Activated CD4-positive, alpha-beta T cell treated with anti-CD3 and anti-CD28 coated beads, Interleukin-2, amount 10 ng/mL, durations not matched to agents 7 days and 5 days (primary cell): ENCODE measurements around the gene SDF2L1. TPM values are rescaled to one million over a fixed set of nuclear protein-coding genes. Genes with fewer than 3 reads are reported as not detected.
"Not testable (repeated sequence)": the region's sequence is repeated elsewhere in the genome, so short reads cannot be mapped to it uniquely, and the experiment has no call there.

Experiments
- CTCF ChIA-PET: fragments of 350-600 bp; sonication (Branson Sonifier 250); formaldehyde crosslinking; loops from one replicate; lab custom pipeline; 2021; ENCODE audit warnings: antibody characterized with exemption; lab: Charles Lee
- POLR2A ChIA-PET: fragments of 350-600 bp; sonication (Branson Sonifier 250); formaldehyde crosslinking; loops from one replicate; lab custom pipeline; 2021; ENCODE audit warnings: antibody characterized with exemption; lab: Charles Lee
- DNase-seq: peaks from one replicate; pipeline ENCODE4 v3.0.0-alpha.2; 2020
- H3K27ac Mint-ChIP-seq: one replicate; pipeline ENCODE4 v1.8.0; 2021; ENCODE audit warnings: mild to moderate bottlenecking, moderate library complexity, mixed read lengths
- H3K27me3 Mint-ChIP-seq: one replicate; pipeline ENCODE4 v1.8.0; 2021; ENCODE audit warnings: mixed read lengths
- H3K36me3 Mint-ChIP-seq: one replicate; pipeline ENCODE4 v1.8.0; 2021; ENCODE audit warnings: low read depth, mixed read lengths
- H3K4me1 Mint-ChIP-seq: one replicate; pipeline ENCODE4 v1.8.0; 2021; ENCODE audit warnings: mixed read lengths
- H3K4me3 Mint-ChIP-seq: one replicate; pipeline ENCODE4 v1.8.0; 2021; ENCODE audit warnings: mild to moderate bottlenecking, moderate library complexity, mixed read lengths
- H3K9me3 Mint-ChIP-seq: one replicate; pipeline ENCODE4 v1.8.0; 2021; ENCODE audit warnings: mixed read lengths
- total RNA-seq, 2 experiments: library from RNA; stranded (reverse); gene quantifications; one replicate each; pipeline ENCODE4 v1.2.3, GENCODE V29; 2021

The SDF2L1 gene
- total RNA-seq, 2 experiments from 2014 or later, result 39.7 to 59.4 TPM

DNA sequence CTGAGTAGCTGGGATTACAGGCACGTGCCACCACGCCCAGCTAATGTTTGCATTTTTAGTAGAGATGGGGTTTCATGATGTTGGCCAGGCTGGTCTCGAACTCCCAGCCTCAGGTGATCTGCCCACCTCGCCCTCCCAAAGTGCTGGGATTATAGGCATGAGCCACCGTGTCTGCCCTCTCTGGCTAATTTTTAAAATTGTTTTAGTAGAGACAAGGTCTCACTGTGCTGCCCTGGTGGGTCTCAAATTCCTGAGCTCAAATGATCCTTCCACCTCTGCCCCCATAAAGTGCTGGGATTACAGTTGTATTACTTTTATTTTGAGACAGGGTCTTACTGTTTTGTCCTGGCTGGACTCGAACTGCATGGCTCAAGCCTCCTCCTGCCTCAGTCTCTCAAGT lies 3.4 kb downstream of the SDF2L1 start:
- H3K4me1 Mint-ChIP-seq, result peaks cover 42% of the 10 kb centered on the region
- H3K27ac Mint-ChIP-seq, H3K4me3 Mint-ChIP-seq, H3K27me3 Mint-ChIP-seq, POLR2A ChIA-PET, H3K9me3 Mint-ChIP-seq, DNase-seq: not testable (repeated sequence)
- H3K36me3 Mint-ChIP-seq, result peaks cover 31% of the 10 kb centered on the region
- CTCF ChIA-PET, result interaction anchor here (0.6 to 13.4 kb wide), 6 partner anchors 11 to 174 kb away, joined by 3 to 213 read pairs (median 4); partner anchors contain the start of genes CCDC116 and YDJC

DNA sequence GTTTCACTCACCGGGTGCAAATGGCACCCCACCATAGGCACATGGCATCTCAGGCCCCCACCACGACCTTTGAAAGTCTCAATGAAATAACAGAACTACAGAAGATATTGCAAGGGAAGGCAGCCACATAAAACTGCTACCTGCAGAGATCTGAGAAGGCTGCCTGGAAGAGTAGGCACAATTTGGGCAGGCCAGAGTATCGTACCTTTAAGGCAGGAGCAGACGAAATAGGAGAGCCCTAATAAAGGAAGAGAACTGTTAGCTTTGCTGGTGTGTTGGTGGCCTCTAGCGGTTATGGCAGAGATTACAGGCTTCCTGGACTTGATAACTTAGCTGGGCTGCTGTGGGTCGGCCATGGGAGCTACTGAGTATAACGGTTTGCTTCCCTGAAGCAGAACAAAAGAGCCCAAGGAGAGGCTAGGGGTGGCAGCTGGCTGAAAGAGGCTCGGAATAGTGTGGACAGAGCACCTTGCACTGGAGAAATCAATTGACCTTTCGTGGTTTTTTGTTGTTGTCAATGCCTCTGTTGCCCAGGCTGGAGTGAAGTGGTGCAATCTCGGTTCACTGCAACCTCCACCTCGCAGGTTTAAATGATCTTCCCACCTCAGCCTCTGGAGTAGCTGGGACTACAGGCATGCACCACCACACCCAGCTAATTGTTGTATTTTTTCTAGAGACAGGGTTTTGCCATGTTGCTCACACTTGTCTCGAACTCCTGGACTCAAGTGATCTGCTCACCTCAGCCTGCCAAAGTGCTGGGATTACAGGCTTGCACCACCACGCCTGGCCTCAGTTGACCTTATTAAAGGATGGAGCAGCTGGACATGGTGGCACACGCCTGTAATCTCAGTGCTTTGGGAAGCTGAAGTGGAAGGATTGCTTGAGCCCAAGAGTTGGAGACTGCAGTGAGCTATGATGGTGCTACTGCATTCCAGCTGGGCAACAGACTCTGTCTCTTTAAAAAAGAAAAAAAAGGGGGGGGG lies 4.8 kb downstream of the SDF2L1 start:
- no peak overlapping the region for H3K4me3 Mint-ChIP-seq
- H3K27ac Mint-ChIP-seq, result no peak overlapping the region
- ChIA-PET CTCF (interaction anchor here (0.6 to 13.4 kb wide), 12 partner anchors 9 to 590 kb away, joined by 3 to 213 read pairs (median 3); partner anchors contain the start of genes CCDC116 and YDJC), POLR2A (no interaction called here)
- no peaks in the 10 kb centered on the region for H3K27me3 Mint-ChIP-seq
- peak; percentile 86 for DNase-seq
- H3K9me3 Mint-ChIP-seq, result no peaks in the 10 kb centered on the region
- peaks cover 39% of the 10 kb centered on the region for H3K4me1 Mint-ChIP-seq
- H3K36me3 Mint-ChIP-seq, result peaks cover 31% of the 10 kb centered on the region

DNA sequence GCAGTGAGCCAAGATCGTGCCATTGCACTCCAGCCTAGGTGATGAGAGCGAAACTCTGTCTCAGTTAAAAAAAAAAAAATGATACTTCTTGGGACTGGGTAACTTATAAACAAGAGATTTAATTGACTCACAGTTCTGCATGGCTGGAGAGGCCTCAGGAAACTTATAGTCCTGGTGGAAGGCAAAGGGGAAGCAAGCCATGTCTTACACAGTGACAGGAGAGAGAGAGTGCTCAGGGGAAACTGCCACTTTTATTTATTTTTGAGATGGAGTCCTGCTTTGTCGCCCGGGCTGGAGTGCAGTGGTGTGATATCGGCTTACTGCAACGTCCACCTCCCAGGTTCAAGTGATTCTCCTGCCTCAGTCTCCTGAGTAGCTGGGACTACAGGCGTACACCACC lies 8.2 kb downstream of the SDF2L1 start:
- ChIA-PET POLR2A (no interaction called here), CTCF (interaction anchor here (13.4 kb wide), 1 partner anchor 21 kb away, joined by 213 read pairs; the partner anchor contains the start of genes CCDC116 and YDJC)
- Mint-ChIP-seq H3K4me1 (peaks cover 36% of the 10 kb centered on the region), H3K9me3 (no peaks in the 10 kb centered on the region), H3K27ac (peak overlapping the region; percentile 92), H3K36me3 (peaks cover 24% of the 10 kb centered on the region), H3K27me3 (no peaks in the 10 kb centered on the region), H3K4me3 (peak overlapping the region; percentile 90)
- DNase-seq, result no peak

DNA sequence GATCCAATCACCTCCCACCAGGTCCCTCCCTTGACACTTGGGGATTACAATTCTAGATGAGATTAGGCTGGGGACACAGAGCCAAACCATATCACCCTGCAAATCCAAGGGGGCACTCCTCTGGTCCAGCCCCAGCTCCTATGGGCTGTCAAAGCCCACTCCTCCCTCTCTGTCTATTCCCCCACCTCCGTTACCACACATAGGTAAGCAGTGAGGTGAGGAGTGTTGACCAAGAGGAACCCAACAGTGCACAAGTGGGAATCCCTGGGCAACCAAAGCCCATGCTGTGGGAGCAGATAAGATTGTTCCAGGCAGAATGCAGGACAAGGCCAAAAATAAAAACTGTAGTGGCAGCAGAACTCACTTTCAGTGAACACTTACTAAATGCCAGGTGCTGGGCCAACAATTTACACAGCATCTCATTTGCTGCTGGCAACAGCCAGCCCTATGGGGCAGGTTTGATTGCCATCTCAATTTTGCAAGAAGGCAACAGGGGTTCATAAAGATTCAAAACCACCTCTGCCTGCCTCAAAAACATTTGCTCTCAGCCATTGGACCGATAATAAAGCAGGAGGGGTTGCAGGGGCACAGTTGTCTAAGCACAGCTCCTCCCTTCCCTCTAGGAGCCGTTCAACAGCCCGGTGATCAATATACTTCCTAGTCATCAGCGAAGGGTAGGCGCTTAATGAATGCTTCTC lies 8.9 kb downstream of the SDF2L1 start:
- Mint-ChIP-seq H3K36me3 (peaks cover 24% of the 10 kb centered on the region), H3K27ac (peak overlapping the region; percentile 92), H3K9me3 (no peaks in the 10 kb centered on the region), H3K4me1 (peaks cover 38% of the 10 kb centered on the region), H3K27me3 (no peaks in the 10 kb centered on the region), H3K4me3 (peak overlapping the region; percentile 90)
- CTCF ChIA-PET, result interaction anchor here (4.2 to 13.4 kb wide), 2 partner anchors 8 to 22 kb away, joined by 25 to 213 read pairs; partner anchors contain the start of genes CCDC116, SDF2L1 and YDJC
- DNase-seq, result no peak
- POLR2A ChIA-PET, result no interaction called here

DNA sequence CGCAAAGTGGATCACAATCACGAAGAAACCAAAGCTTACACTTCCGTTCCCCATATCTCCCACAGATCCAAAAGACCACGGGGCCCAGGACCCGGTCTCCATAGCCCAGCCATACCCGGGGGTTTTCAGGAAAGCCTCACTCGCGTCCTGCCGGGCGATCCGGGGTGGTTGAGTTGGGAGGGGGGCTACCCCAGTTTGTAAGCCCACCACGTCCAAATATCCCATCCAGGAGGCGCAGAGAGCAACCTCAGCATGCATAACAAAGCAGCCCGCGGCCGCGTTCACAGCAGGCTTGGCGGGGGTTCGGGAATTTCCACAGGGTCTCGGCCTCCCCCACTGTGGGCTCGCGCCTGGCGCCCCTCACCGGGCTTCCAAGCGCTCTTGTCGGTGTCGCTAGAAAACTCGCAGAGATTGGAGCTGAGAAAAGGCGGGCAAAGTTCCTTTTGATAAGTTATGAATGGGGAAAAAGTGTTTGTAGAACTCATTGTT lies 9.5 kb downstream of the SDF2L1 start:
- H3K9me3 Mint-ChIP-seq, result no peaks in the 10 kb centered on the region
- H3K4me1 Mint-ChIP-seq, result peaks cover 40% of the 10 kb centered on the region
- peak overlapping the region; percentile 92 for H3K27ac Mint-ChIP-seq
- ChIA-PET POLR2A (no interaction called here), CTCF (interaction anchor here (1.1 to 13.4 kb wide), 3 partner anchors 8 to 23 kb away, joined by 3 to 213 read pairs (median 25); partner anchors contain the start of genes CCDC116, SDF2L1 and YDJC)
- peak; percentile 28 for DNase-seq
- peaks cover 18% of the 10 kb centered on the region for H3K36me3 Mint-ChIP-seq
- H3K4me3 Mint-ChIP-seq, result peak overlapping the region; percentile 90
- H3K27me3 Mint-ChIP-seq, result no peaks in the 10 kb centered on the region

DNA sequence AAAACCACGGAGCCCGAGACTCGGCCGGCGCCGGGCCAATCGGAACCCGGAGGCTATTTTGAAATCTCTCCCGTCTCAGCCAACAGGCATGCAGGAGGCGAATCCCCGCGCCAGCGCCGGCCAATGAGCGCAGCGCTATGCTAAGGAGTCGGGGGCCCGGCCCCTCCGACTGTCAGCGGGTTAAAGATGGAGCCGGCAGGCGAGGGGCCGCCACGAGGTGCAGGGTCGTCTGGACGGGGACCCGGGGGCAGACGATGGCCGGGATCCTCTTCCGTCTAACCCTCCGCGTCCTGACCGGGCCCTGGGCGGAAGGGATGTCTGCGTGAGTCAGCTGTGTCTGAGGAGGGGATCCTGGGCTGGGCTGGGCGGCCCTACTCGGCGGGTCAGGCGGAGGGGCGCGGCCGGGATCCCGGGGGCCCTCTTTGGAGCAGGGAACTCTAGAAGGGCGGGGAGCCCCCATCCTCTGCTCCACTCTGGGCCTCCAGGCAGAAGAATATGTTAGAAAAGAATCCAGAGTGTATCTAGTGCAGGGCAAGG lies 10.0 kb downstream of the SDF2L1 start:
- Mint-ChIP-seq H3K4me3 (peak overlapping the region; percentile 90), H3K36me3 (peaks cover 15% of the 10 kb centered on the region), H3K4me1 (peaks cover 42% of the 10 kb centered on the region), H3K9me3 (no peaks in the 10 kb centered on the region), H3K27me3 (no peaks in the 10 kb centered on the region), H3K27ac (peak overlapping the region; percentile 92)
- ChIA-PET CTCF (interaction anchor here (1.1 to 13.4 kb wide), 3 partner anchors 9 to 23 kb away, joined by 3 to 213 read pairs (median 25); partner anchors contain the start of genes CCDC116, SDF2L1 and YDJC), POLR2A (no interaction called here)
- peak; percentile 93 for DNase-seq

DNA sequence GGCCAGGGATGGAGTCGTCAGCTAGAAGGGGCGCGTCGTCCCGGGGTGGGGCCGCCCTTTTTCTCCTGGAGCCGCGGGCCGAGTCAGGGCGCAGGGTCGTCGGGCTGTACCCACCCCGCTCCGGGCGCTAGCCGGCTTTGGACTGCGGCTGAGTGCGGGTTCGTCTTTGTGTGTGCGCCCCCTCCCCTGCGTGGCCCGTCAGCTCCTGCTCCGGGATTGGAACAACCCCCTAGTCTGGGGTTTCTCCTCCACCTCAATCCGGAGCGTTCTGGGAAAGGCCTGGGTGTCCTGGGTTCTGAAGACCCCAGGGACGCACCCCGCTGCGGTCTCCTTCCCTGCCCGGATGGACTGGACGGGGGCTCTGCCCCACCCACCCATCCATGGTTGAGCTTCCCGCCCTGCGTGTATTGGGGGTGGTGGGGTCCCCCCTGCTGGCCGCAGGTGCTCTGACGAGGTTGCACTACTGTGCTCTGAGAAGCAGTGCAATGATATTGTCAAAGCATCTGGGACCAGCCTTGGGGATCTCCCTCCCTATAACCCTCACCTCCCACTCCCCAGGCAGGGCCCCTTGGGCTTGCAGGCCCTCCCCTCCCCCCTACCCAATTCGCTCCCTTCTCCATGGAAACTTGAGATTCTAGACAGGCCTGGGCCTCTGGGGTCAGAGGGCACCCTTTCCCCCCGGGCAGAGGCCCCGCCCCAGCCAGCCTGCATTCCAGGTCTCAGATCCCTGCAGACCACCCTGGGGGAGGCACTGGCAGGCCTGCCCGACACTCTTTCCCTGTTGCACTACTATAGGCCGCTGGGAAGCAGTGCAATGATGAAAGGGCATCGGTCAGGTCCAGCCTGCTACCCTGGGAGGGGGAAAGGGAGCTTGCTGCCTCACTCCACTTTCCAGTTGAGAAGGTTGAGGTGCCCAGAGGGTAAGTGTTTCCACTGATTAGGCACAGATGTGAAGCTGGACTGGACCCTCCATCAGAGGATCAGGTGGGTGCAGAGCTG lies 10.7 kb downstream of the SDF2L1 start:
- peaks cover 15% of the 10 kb centered on the region for H3K36me3 Mint-ChIP-seq
- DNase-seq, result no peak
- H3K9me3 Mint-ChIP-seq, result no peaks in the 10 kb centered on the region
- ChIA-PET POLR2A (no interaction called here), CTCF (interaction anchor here (1.1 to 13.4 kb wide), 4 partner anchors 10 to 300 kb away, joined by 3 to 213 read pairs (median 14); partner anchors contain the start of genes CCDC116, PPM1F, SDF2L1 and YDJC)
- H3K27ac Mint-ChIP-seq, result peak overlapping the region; percentile 92
- H3K4me3 Mint-ChIP-seq, result peak overlapping the region; percentile 90
- H3K27me3 Mint-ChIP-seq, result no peaks in the 10 kb centered on the region
- H3K4me1 Mint-ChIP-seq, result peaks cover 46% of the 10 kb centered on the region

DNA sequence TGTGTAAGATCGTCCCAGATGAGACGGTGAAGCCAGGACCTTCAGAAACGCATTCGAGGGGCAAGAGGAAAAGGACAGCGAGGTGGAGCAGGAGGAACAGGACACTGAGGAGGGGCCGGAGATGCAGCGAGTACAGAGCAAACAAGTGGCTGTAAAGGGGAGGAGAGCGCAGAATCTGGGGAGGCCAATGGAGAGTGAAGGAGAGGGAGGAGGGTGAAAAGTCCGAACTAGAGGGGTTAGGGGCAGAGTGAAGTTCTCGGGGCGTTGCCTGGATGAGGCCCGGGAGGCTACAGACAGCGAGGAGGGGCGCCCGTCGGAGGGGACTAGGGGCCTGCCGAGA lies 14.9 kb downstream of the SDF2L1 start:
- no peaks in the 10 kb centered on the region for H3K27me3 Mint-ChIP-seq
- ChIA-PET CTCF (interaction anchor here (0.9 to 2.5 kb wide), 3 partner anchors 10 to 14 kb away, joined by 3 to 16 read pairs (median 7); no protein-coding TSS in a partner anchor), POLR2A (no interaction called here)
- H3K4me1 Mint-ChIP-seq, result peaks cover 33% of the 10 kb centered on the region
- H3K4me3 Mint-ChIP-seq, result peak overlapping the region; percentile 84
- peaks cover 4% of the 10 kb centered on the region for H3K36me3 Mint-ChIP-seq
- DNase-seq, result no peak
- H3K27ac Mint-ChIP-seq, result peak overlapping the region; percentile 85
- no peaks in the 10 kb centered on the region for H3K9me3 Mint-ChIP-seq

DNA sequence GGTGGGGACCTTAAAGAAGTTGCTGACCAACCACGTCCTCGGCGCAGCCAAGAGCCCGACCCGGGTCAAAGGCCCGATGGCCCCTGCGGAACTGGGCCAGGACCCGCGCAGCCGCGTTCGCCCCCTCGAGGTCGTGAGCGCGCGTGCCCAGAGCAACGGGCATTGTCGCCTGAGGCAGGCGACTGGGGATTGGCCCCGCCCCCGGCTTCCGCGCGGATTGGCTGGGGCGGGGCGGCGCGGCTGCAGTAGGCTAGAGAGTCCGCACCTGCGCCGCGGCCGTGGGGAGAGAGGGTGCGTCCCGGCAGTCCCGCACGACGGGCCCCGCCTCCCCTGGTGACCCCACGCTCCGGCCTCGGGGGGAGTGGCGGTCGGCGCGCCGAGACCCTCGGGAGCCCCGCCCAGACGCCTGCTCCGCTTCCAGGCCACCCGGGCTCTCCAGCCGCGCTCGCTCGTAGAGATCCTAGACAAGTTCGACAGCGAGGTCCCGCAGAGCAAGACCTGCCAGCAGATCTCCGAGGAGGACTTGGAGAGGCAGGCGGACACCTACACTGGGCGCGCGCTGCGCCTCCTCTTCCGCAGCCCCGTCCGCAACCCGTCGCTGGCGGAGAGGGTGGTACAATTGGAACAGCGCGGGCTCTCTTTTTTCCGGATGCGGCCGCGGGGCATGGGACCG lies 15.4 kb downstream of the SDF2L1 start:
- H3K9me3 Mint-ChIP-seq, result no peaks in the 10 kb centered on the region
- H3K27me3 Mint-ChIP-seq, result no peaks in the 10 kb centered on the region
- DNase-seq, result peak; percentile 84
- H3K36me3 Mint-ChIP-seq, result peaks cover 4% of the 10 kb centered on the region
- H3K4me3 Mint-ChIP-seq, result peak overlapping the region; percentile 84
- ChIA-PET CTCF (interaction anchor here (0.6 to 1.9 kb wide), 4 partner anchors 9 to 15 kb away, joined by 3 to 6 read pairs (median 4); no protein-coding TSS in a partner anchor), POLR2A (no interaction called here)
- peaks cover 33% of the 10 kb centered on the region for H3K4me1 Mint-ChIP-seq
- H3K27ac Mint-ChIP-seq, result peak overlapping the region; percentile 85

DNA sequence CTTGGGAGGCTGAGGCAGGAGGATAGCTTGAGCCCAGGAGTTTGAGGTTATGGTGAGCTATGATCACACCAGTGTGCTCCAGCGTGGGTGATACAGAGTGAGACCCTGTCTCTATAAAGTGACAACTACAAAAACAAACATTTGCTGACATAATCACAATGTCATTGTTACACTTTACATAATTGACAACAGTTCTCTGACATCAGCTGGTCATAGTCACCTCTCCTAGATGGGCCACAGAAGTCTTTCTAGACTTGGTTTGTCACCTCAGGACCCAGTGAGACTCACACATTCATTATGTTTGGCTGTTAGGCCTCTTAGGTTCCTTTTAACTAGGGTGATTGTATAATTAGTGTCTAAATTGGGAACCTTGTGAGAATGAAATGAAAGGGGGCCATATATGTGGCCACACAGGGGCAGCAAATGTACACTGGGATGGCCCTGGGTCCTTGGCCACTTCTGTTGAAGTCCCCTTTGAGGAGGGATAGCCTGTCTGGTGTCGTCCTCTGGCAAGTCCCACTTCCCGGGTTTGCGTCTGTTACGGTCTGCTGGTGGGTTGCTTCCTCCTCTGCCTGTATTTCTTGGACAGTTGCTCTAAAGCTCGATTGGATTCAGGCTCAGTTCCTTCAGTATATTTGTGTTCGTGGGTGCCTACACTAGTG lies 17.9 kb downstream of the SDF2L1 start:
- Mint-ChIP-seq H3K27me3 (no peaks in the 10 kb centered on the region), H3K36me3 (no peaks in the 10 kb centered on the region), H3K4me3 (no peak overlapping the region), H3K4me1 (peaks cover 25% of the 10 kb centered on the region), H3K9me3 (no peaks in the 10 kb centered on the region), H3K27ac (no peak overlapping the region)
- no peak for DNase-seq
- CTCF ChIA-PET, result interaction anchor here (0.9 to 1.1 kb wide), 2 partner anchors 11 to 17 kb away, joined by 3 read pairs; no protein-coding TSS in a partner anchor
- POLR2A ChIA-PET, result no interaction called here
